ENCODE results near the gene ALPI. TPM values are rescaled to one million over a fixed set of nuclear protein-coding genes. Genes with fewer than 3 reads are reported as not detected.
"Not testable (repeated sequence)": the region's sequence is repeated elsewhere in the genome, so short reads cannot be mapped to it uniquely, and the experiment has no call there.

The ALPI gene
- total RNA-seq, 2 donors from 2014 or later, result not detected

- ATAC-seq (replicated peaks), result no peak
- H3K4me1 Mint-ChIP-seq, result peaks cover 3% of the 10 kb centered on the region
- peak overlapping the region; percentile 53 for H3K4me3 Mint-ChIP-seq
- no peaks in the 10 kb centered on the region for H3K9me3 Mint-ChIP-seq
- H3K27me3 Mint-ChIP-seq, result peaks cover 30% of the 10 kb centered on the region
- H3K36me3 Mint-ChIP-seq (ENCODE audit: low read depth), result no peaks in the 10 kb centered on the region
- no peak overlapping the region for H3K27ac Mint-ChIP-seq
These were observed 37.9 kb upstream of the ALPI start for GRCh38 chr2:232418056-232418455.

GRCh38 chr2:232418466-232419244, 37.3 kb upstream of the ALPI start:
- peaks cover 3% of the 10 kb centered on the region for H3K4me1 Mint-ChIP-seq
- no peaks in the 10 kb centered on the region for H3K9me3 Mint-ChIP-seq
- peak overlapping the region; percentile 53 for H3K4me3 Mint-ChIP-seq
- peak; percentile 19 for ATAC-seq (replicated peaks)
- no peak overlapping the region for H3K27ac Mint-ChIP-seq
- peaks cover 30% of the 10 kb centered on the region for H3K27me3 Mint-ChIP-seq
- H3K36me3 Mint-ChIP-seq (ENCODE audit: low read depth), result no peaks in the 10 kb centered on the region

GRCh38 chr2:232419245-232420072, 36.5 kb upstream of the ALPI start:
- H3K4me1 Mint-ChIP-seq, result peaks cover 3% of the 10 kb centered on the region
- H3K9me3 Mint-ChIP-seq, result no peaks in the 10 kb centered on the region
- peak; percentile 7 for ATAC-seq (replicated peaks)
- H3K4me3 Mint-ChIP-seq, result peak overlapping the region; percentile 53
- H3K27me3 Mint-ChIP-seq, result peaks cover 33% of the 10 kb centered on the region
- H3K36me3 Mint-ChIP-seq (ENCODE audit: low read depth), result no peaks in the 10 kb centered on the region
- H3K27ac Mint-ChIP-seq, result no peak overlapping the region

GRCh38 chr2:232420073-232420454, 35.9 kb upstream of the ALPI start:
- ATAC-seq (replicated peaks), result no peak
- Mint-ChIP-seq H3K9me3 (no peaks in the 10 kb centered on the region), H3K27ac (no peak overlapping the region), H3K4me3 (peak overlapping the region; percentile 27), H3K4me1 (peaks cover 3% of the 10 kb centered on the region), H3K36me3 (ENCODE audit: low read depth) (no peaks in the 10 kb centered on the region), H3K27me3 (peaks cover 33% of the 10 kb centered on the region)

DNA sequence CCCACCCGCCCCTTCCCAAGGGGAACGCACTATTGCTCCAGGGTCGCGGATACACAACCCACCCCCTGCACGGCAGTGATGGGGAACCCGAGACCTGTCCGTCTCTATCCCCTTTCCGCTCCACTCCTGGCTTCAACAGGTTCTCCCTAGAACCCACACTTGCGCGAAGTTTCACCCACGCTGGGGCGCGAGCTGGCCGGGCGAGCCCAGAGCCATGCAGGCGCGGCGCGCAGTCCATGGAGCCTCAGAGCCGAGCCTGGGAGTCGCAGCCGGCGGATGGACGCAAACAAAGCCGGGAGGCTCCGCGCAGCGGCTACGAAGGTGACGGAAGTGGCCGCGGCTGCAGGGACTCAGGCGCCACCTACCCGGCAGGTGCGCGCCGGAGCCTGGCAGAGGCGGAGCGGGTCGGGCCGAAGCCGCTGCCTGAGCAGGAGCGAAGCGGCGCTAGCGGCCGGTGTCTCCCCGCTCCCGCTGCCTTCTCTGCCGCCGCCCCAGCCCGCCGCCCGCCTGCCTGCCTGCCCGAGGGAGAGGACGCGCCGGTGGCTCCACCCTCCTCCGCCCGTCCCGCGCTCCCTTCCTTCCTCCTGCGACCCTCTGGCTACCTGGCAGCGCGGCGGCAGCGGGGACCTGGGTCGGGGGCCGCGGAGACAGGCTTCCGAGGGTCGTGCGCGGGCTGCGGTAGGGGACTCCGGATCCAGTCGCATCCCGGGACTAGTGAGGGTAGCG, 35.3 kb upstream of the ALPI start:
- peak overlapping the region; percentile 27 for H3K4me3 Mint-ChIP-seq
- no peaks in the 10 kb centered on the region for H3K9me3 Mint-ChIP-seq
- peaks cover 3% of the 10 kb centered on the region for H3K4me1 Mint-ChIP-seq
- peak; percentile 40 for ATAC-seq (replicated peaks)
- no peaks in the 10 kb centered on the region for H3K36me3 Mint-ChIP-seq (ENCODE audit: low read depth)
- H3K27me3 Mint-ChIP-seq, result peaks cover 34% of the 10 kb centered on the region
- H3K27ac Mint-ChIP-seq, result no peak overlapping the region

- Mint-ChIP-seq H3K4me1 (peaks cover 3% of the 10 kb centered on the region), H3K4me3 (peak overlapping the region; percentile 26), H3K9me3 (no peaks in the 10 kb centered on the region), H3K27me3 (peaks cover 31% of the 10 kb centered on the region), H3K27ac (no peak overlapping the region), H3K36me3 (ENCODE audit: low read depth) (no peaks in the 10 kb centered on the region)
- ATAC-seq (replicated peaks), result no peak
These were observed 34.7 kb upstream of the ALPI start for GRCh38 chr2:232421189-232421785.

GRCh38 chr2:232422051-232422450, 33.9 kb upstream of the ALPI start:
- Mint-ChIP-seq H3K27me3 (peaks cover 31% of the 10 kb centered on the region), H3K9me3 (no peaks in the 10 kb centered on the region), H3K36me3 (ENCODE audit: low read depth) (no peaks in the 10 kb centered on the region), H3K4me1 (peaks cover 3% of the 10 kb centered on the region), H3K27ac (no peak overlapping the region), H3K4me3 (peak overlapping the region; percentile 26)
- ATAC-seq (replicated peaks), result no peak

DNA sequence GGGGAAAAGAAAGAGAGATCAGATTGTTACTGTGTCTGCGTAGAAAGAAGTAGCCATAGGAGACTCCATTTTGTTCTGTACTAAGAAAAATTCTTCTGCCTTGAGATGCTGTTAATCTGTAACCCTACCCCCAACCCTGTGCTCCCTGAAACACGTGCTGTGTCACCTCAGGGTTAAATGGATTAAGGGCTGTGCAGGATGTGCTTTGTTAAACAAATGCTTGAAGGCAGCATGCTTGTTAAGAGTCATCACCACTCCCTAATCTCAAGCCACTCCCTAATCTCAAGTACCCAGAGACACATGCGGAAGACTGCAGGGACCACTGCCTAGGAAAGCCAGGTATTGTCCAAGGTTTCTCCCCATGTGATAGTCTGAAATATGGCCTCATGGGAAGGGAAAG, 33.0 kb upstream of the ALPI start:
- peaks cover 29% of the 10 kb centered on the region for H3K27me3 Mint-ChIP-seq
- not testable (repeated sequence) for H3K4me3 Mint-ChIP-seq; ATAC-seq (replicated peaks); H3K4me1 Mint-ChIP-seq; H3K27ac Mint-ChIP-seq; H3K36me3 Mint-ChIP-seq (ENCODE audit: low read depth); H3K9me3 Mint-ChIP-seq

DNA sequence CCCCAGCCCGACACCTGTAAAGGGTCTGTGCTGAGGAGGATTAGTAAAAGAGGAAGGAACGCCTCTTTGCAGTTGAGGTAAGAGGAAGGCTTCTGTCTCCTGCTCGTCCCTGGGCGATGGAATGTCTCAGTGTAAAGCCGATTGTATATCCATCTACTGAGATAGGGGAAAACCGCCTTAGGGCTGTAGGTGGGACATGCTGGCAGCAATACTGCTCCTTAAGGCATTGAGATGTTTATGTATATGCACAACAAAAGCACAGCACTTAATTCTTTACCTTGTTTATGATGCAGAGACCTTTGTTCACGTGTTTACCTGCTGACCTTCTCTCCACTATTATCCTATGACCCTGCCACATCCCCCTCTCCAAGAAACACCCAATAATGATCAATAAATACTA, 32.5 kb upstream of the ALPI start:
- not testable (repeated sequence) for H3K9me3 Mint-ChIP-seq; H3K27ac Mint-ChIP-seq; ATAC-seq (replicated peaks); H3K4me1 Mint-ChIP-seq; H3K36me3 Mint-ChIP-seq (ENCODE audit: low read depth); H3K4me3 Mint-ChIP-seq
- peaks cover 25% of the 10 kb centered on the region for H3K27me3 Mint-ChIP-seq

GRCh38 chr2:232431705-232432590, 24.0 kb upstream of the ALPI start:
- no peak for ATAC-seq (replicated peaks)
- H3K27me3 Mint-ChIP-seq, result peaks cover 3% of the 10 kb centered on the region
- H3K4me1 Mint-ChIP-seq, result no peaks in the 10 kb centered on the region
- H3K4me3 Mint-ChIP-seq, result no peak overlapping the region
- no peak overlapping the region for H3K27ac Mint-ChIP-seq
- no peaks in the 10 kb centered on the region for H3K36me3 Mint-ChIP-seq (ENCODE audit: low read depth)
- no peaks in the 10 kb centered on the region for H3K9me3 Mint-ChIP-seq

DNA sequence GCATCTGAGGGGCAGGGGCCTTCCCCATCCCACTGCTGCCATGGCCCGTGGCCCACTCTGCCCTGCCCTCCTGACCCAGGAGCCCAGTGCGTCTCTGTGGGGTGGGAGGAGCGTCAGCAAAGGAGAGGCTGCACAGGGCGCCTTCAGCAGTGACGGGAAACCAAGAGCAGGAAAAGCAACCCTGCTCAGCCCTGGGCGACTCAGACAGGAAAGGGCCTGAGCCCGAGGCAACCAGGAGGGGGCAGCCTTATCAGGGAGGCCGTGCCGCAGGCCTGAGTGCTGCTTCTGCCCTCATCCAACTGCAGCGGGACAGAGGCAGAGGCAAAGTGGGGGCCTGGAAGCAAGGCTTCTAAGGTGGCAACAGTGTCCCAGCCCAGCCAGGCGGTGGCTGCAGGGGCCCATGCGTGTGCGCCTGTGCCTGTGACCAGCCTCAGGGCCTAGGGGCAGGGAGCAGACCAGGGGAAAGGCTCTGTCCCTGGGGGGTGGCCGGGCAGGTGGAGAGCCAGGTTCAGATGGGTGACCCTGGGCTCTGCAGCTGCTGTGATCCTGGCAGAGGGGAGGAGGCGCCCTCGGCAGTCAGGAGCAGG, 23.3 kb upstream of the ALPI start:
- Mint-ChIP-seq H3K27me3 (peaks cover 3% of the 10 kb centered on the region), H3K4me3 (no peak overlapping the region), H3K4me1 (no peaks in the 10 kb centered on the region), H3K27ac (no peak overlapping the region), H3K9me3 (no peaks in the 10 kb centered on the region), H3K36me3 (ENCODE audit: low read depth) (no peaks in the 10 kb centered on the region)
- peak; percentile 40 for ATAC-seq (replicated peaks)

DNA sequence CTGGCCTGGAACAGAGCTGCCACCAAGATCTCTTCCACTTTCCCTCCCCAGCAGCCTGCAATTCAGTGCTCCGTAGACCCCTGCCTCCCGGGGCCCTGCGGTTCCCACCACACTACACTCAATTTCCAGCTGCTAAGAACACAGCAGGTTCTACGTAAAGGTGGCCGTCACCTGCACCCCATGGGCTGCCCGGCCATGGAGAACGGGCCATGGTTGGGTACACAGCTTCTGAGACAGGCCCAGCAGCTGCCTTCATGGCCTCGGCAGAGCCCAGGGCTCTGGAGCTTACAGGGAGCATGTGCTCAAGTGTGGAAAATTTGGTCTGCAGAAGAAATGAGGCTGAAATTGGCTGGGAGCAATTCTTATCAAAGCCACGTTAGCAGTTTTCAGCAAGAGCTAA, 22.3 kb upstream of the ALPI start:
- H3K36me3 Mint-ChIP-seq (ENCODE audit: low read depth); H3K4me1 Mint-ChIP-seq; H3K9me3 Mint-ChIP-seq; H3K27me3 Mint-ChIP-seq; H3K4me3 Mint-ChIP-seq; ATAC-seq (replicated peaks); H3K27ac Mint-ChIP-seq: not testable (repeated sequence)

GRCh38 chr2:232434091-232434490, 21.9 kb upstream of the ALPI start:
- ATAC-seq (replicated peaks), result no peak
- Mint-ChIP-seq H3K4me3 (no peak overlapping the region), H3K4me1 (no peaks in the 10 kb centered on the region), H3K27ac (no peak overlapping the region), H3K9me3 (no peaks in the 10 kb centered on the region), H3K27me3 (peaks cover 3% of the 10 kb centered on the region), H3K36me3 (ENCODE audit: low read depth) (no peaks in the 10 kb centered on the region)

All from activated T-helper 17 cell treated with anti-CD3 and anti-CD28 coated beads, Interleukin-2, amount 50 U/mL, for 72 hours (primary cell).